Erythroblast (primary cell): ENCODE results near the gene GSTM3.
"Not testable (repeated sequence)": the region's sequence is repeated elsewhere in the genome, so short reads cannot be mapped to it uniquely, and the experiment has no call there.

ENCODE experiments used
- GATA1 ChIP-seq: IDR thresholded peaks from 2 replicates; pipeline ENCODE4 v1.6.1; 2011; ENCODE audit warnings: low read depth, mild to moderate bottlenecking, control low read depth, low read length, moderate library complexity
- POLR2A ChIP-seq: IDR thresholded peaks from 2 replicates; pipeline ENCODE4 v1.6.1; 2011; ENCODE audit warnings: mild to moderate bottlenecking, low read length

DNA sequence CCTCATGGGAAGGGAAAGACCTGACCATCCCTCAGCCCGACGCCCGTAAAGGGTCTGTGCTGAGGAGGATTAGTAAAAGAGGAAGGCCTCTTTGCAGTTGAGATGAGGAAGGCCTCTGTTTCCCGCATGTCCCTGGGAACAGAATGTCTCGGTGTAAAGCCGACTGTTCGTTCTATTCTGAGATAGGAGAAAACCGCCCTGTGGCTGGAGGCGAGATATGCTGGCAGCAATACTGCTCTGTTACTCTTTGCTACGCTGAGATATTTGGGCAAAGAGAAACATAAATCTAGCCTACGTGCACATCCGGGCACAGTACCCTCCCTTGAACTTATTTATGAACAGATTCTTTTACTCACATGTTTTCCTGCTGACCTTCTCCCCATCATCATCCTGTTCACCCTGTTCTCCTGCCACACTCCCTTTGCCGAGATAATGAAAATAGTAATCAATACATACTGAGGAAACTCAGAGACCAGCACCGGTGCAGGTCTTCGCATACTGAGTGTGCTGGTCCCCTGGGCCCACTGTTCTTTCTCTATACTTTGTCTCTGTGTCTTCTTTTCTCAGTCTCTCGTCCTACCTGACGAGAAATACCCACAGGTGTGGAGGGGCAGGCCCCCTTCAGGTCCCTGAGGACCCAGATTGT lies 26.3 kb upstream of the GSTM3 start:
- peak; percentile 34 for TF ChIP-seq POLR2A
- TF ChIP-seq GATA1 = not testable (repeated sequence)
